ENCODE measurements around the gene CIB1. TPM values are rescaled to one million over a fixed set of nuclear protein-coding genes. Genes with fewer than 3 reads are reported as not detected.
"Not testable (repeated sequence)": the region's sequence is repeated elsewhere in the genome, so short reads cannot be mapped to it uniquely, and the experiment has no call there.

CIB1 gene
- total RNA-seq (49.6 and 53.3 TPM in 2 replicates), polyA plus RNA-seq (161 and 163 TPM in 2 replicates)

- H3K9me3 ChIP-seq (ENCODE audit: low read depth), result no peaks in the 10 kb centered on the region
- no peaks in the 10 kb centered on the region for H3K27me3 ChIP-seq
- no peaks in the 10 kb centered on the region for H3K9me2 ChIP-seq (replicated peaks; ENCODE audit: insufficient read depth)
- peak within 1 kb of the TSS; percentile 80 for H2AFZ ChIP-seq
- peaks cover 20% of the 10 kb centered on the region for H3K79me2 ChIP-seq
- TF ChIP-seq, protein P1, sequence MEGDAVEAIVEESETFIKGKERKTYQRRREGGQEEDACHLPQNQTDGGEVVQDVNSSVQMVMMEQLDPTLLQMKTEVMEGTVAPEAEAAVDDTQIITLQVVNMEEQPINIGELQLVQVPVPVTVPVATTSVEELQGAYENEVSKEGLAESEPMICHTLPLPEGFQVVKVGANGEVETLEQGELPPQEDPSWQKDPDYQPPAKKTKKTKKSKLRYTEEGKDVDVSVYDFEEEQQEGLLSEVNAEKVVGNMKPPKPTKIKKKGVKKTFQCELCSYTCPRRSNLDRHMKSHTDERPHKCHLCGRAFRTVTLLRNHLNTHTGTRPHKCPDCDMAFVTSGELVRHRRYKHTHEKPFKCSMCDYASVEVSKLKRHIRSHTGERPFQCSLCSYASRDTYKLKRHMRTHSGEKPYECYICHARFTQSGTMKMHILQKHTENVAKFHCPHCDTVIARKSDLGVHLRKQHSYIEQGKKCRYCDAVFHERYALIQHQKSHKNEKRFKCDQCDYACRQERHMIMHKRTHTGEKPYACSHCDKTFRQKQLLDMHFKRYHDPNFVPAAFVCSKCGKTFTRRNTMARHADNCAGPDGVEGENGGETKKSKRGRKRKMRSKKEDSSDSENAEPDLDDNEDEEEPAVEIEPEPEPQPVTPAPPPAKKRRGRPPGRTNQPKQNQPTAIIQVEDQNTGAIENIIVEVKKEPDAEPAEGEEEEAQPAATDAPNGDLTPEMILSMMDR (IDR thresholded peaks at IDR 0.05; ENCODE audit: poor library complexity), result no peak
- TF ChIP-seq EZH2 (IDR thresholded peaks at IDR 0.05; ENCODE audit: borderline replicate concordance) (no peak), EZH2phosphoT487 (IDR thresholded peaks at IDR 0.05; ENCODE audit: low read depth, severe bottlenecking, unreplicated experiment) (no peak)
- peak within 1 kb of the TSS; percentile 65 for H3K4me3 ChIP-seq
- H3K36me3 ChIP-seq (replicated peaks; ENCODE audit: insufficient read depth, low read depth), result no peaks in the 10 kb centered on the region
- H3K27ac ChIP-seq, result peak within 1 kb of the TSS; percentile 94
- peak; percentile 99 for DNase-seq (ENCODE audit: low spot score)
- peaks cover 23% of the 10 kb centered on the region for H3K4me1 ChIP-seq (ENCODE audit: insufficient read depth)
- WGBS (ENCODE audit: low lambda C conversion rate, missing lambda C conversion rate), result 0% methylated on average over 16 of the region's 63 CpGs
- no peaks in the 10 kb centered on the region for H4K20me1 ChIP-seq (ENCODE audit: insufficient read depth, poor library complexity, severe bottlenecking)
- H3K4me2 ChIP-seq, result peak within 1 kb of the TSS; percentile 87
Measured at GRCh38 chr15:90233387-90234095, at the start of gene CIB1. CIB1 (minus strand) TSS chr15:90233941; CDS start chr15:90233885, 56 bp downstream.

DNA sequence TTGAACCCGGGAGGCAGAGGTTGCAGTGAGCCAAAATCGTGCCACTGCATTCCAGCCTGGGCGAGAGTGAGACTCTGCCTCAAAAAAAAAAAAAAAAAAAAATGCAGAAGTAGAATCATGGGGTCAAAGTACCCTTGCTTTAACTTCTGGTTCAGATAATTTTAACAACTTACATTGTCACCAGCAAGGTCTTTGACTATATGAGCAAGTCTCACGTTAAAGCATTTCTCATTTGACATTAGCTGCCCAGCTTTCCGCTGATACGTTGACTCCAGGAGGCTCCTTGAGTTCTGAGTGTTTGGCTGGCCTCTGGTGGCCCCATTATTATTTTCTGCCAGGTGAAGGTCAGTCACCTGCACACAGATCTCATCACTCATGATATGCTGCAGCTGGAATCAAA is 47.9 kb upstream of the CIB1 start:
- H3K36me3 ChIP-seq (replicated peaks; ENCODE audit: insufficient read depth, low read depth); H3K9me3 ChIP-seq (ENCODE audit: low read depth); H2AFZ ChIP-seq; H3K9me2 ChIP-seq (replicated peaks; ENCODE audit: insufficient read depth); H3K4me3 ChIP-seq; H3K27me3 ChIP-seq; H3K79me2 ChIP-seq; H3K4me1 ChIP-seq (ENCODE audit: insufficient read depth); H3K4me2 ChIP-seq; H4K20me1 ChIP-seq (ENCODE audit: insufficient read depth, poor library complexity, severe bottlenecking): not testable (repeated sequence)
- peak; percentile 28 for DNase-seq (ENCODE audit: low spot score)
- peak overlapping the region; percentile 27 for H3K27ac ChIP-seq
- 65% methylated on average over 6 of the region's 6 CpGs for WGBS (ENCODE audit: low lambda C conversion rate, missing lambda C conversion rate)

- not testable (repeated sequence) for H3K4me3 ChIP-seq; H3K4me2 ChIP-seq; H3K36me3 ChIP-seq (replicated peaks; ENCODE audit: insufficient read depth, low read depth); H3K79me2 ChIP-seq; DNase-seq (ENCODE audit: low spot score); H2AFZ ChIP-seq; H3K9me2 ChIP-seq (replicated peaks; ENCODE audit: insufficient read depth); H3K27ac ChIP-seq; H3K9me3 ChIP-seq (ENCODE audit: low read depth); H3K4me1 ChIP-seq (ENCODE audit: insufficient read depth); H4K20me1 ChIP-seq (ENCODE audit: insufficient read depth, poor library complexity, severe bottlenecking); H3K27me3 ChIP-seq
- WGBS (ENCODE audit: low lambda C conversion rate, missing lambda C conversion rate), result 91% methylated on average over 5 of the region's 5 CpGs
Measured at GRCh38 chr15:90280743-90281142, 47.0 kb upstream of the CIB1 start.

- not testable (repeated sequence) for H3K79me2 ChIP-seq; H3K4me2 ChIP-seq; H3K27me3 ChIP-seq; H3K9me2 ChIP-seq (replicated peaks; ENCODE audit: insufficient read depth); DNase-seq (ENCODE audit: low spot score); H3K4me3 ChIP-seq; H3K27ac ChIP-seq; H4K20me1 ChIP-seq (ENCODE audit: insufficient read depth, poor library complexity, severe bottlenecking); H3K36me3 ChIP-seq (replicated peaks; ENCODE audit: insufficient read depth, low read depth); H3K9me3 ChIP-seq (ENCODE audit: low read depth); H2AFZ ChIP-seq; H3K4me1 ChIP-seq (ENCODE audit: insufficient read depth)
- 97% methylated on average over 11 of the region's 12 CpGs for WGBS (ENCODE audit: low lambda C conversion rate, missing lambda C conversion rate)
Measured at GRCh38 chr15:90278467-90278866, 44.7 kb upstream of the CIB1 start.

GRCh38 chr15:90271459-90272166 is 37.9 kb upstream of the CIB1 start:
- Histone ChIP-seq H3K27me3 (no peaks in the 10 kb centered on the region), H4K20me1 (ENCODE audit: insufficient read depth, poor library complexity, severe bottlenecking) (peaks cover 11% of the 10 kb centered on the region), H3K4me3 (no peak overlapping the region), H3K9me3 (ENCODE audit: low read depth) (no peaks in the 10 kb centered on the region), H3K4me1 (ENCODE audit: insufficient read depth) (no peaks in the 10 kb centered on the region), H3K79me2 (peaks cover 28% of the 10 kb centered on the region), H3K9me2 (replicated peaks; ENCODE audit: insufficient read depth) (no peaks in the 10 kb centered on the region), H3K27ac (no peak overlapping the region), H2AFZ (no peak overlapping the region), H3K36me3 (replicated peaks; ENCODE audit: insufficient read depth, low read depth) (no peaks in the 10 kb centered on the region), H3K4me2 (no peak overlapping the region)
- TF ChIP-seq EZH2 (IDR thresholded peaks at IDR 0.05; ENCODE audit: borderline replicate concordance), result no peak
- TF ChIP-seq EZH2phosphoT487 (IDR thresholded peaks at IDR 0.05; ENCODE audit: low read depth, severe bottlenecking, unreplicated experiment), result no peak
- TF ChIP-seq, protein P1 (IDR thresholded peaks at IDR 0.05; ENCODE audit: poor library complexity), result no peak
- DNase-seq (ENCODE audit: low spot score), result no peak
- WGBS (ENCODE audit: low lambda C conversion rate, missing lambda C conversion rate), result 86% methylated on average over 7 of the region's 7 CpGs
